Activated CD8-positive, alpha-beta memory T cell treated with anti-CD3 and anti-CD28 coated beads, Interleukin-2, amount 10 ng/mL, durations not matched to agents 7 days and 5 days (primary cell): ENCODE data around the gene GET4. TPM values are rescaled to one million over a fixed set of nuclear protein-coding genes. Genes with fewer than 3 reads are reported as not detected.

Experiments used
- ATAC-seq: fragments of 150-1000 bp; cut with Tn5 transposase; one replicate; pipeline ENCODE4 v1.10.0; 2021; ENCODE audit warnings: moderate library complexity
- CTCF ChIA-PET: fragments of 350-600 bp; sonication (Branson Sonifier 250); formaldehyde crosslinking; loops from one replicate; lab custom pipeline; 2021; ENCODE audit warnings: antibody characterized with exemption; lab: Charles Lee
- DNase-seq: peaks from one replicate; pipeline ENCODE4 v3.0.0-alpha.2; 2020
- H3K27ac Mint-ChIP-seq: one replicate; pipeline ENCODE4 v1.8.0; 2021; ENCODE audit warnings: mild to moderate bottlenecking, mixed read lengths
- H3K27me3 Mint-ChIP-seq: one replicate; pipeline ENCODE4 v1.8.0; 2021; ENCODE audit warnings: mixed read lengths
- H3K36me3 Mint-ChIP-seq: one replicate; pipeline ENCODE4 v1.8.0; 2021; ENCODE audit warnings: mild to moderate bottlenecking, mixed read lengths
- H3K4me1 Mint-ChIP-seq: one replicate; pipeline ENCODE4 v1.8.0; 2021; ENCODE audit warnings: mixed read lengths
- H3K4me3 Mint-ChIP-seq: one replicate; pipeline ENCODE4 v1.8.0; 2021; ENCODE audit warnings: mild to moderate bottlenecking, moderate library complexity, mixed read lengths
- H3K9me3 Mint-ChIP-seq: one replicate; pipeline ENCODE4 v1.8.0; 2022; ENCODE audit warnings: low read depth, mixed read lengths
- total RNA-seq, 2 experiments: library from RNA; stranded (reverse); gene quantifications; one replicate each; pipeline ENCODE4 v1.2.3, GENCODE V29; 2021

GET4 gene
- total RNA-seq, 2 experiments from 2014 or later: 38.0 to 39.2 TPM

GRCh38 chr7:853366-854117, 22.8 kb upstream of the GET4 start:
- no peak overlapping the region for H3K27ac Mint-ChIP-seq
- no peaks in the 10 kb centered on the region for H3K27me3 Mint-ChIP-seq
- ATAC-seq (no peak), DNase-seq (no peak)
- no peaks in the 10 kb centered on the region for H3K4me1 Mint-ChIP-seq
- CTCF ChIA-PET: no interaction called here
- peaks cover 11% of the 10 kb centered on the region for H3K36me3 Mint-ChIP-seq
- H3K4me3 Mint-ChIP-seq: no peak overlapping the region
- no peaks in the 10 kb centered on the region for H3K9me3 Mint-ChIP-seq

DNA sequence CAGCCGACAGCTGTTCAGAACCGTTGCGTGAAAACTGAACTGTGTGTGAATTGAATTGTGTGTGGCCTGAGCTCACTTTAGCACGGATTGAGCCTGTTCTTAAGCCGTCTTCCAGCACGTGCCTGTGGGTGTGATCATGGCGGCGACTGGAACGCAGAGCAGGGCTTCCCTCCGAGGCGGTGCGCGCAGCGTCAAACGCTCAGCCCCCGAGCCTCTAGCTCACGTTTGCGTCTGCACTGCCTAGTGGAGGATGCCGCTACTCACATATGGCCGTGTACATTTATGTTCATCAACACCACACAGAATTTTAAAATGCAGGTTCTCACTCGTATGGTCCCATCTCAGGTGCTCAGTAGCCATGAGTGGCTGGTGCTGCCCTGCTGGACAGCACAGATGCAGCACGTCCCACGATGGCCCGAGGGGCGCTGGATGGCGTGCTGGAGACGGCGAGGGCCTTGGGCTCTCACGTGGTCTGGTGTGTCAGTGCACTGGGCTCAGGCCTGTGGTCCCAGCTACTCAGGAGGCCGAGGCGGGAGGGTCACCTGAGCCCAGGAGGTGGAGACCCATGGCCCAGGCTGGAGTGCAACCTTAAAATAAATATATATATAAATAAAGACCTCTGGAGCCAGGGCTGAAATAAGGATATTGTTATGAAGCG, 22.1 kb upstream of the GET4 start:
- Mint-ChIP-seq H3K36me3 (peaks cover 10% of the 10 kb centered on the region), H3K9me3 (no peaks in the 10 kb centered on the region), H3K4me3 (no peak overlapping the region), H3K27ac (no peak overlapping the region), H3K4me1 (no peaks in the 10 kb centered on the region), H3K27me3 (no peaks in the 10 kb centered on the region)
- DNase-seq (no peak), ATAC-seq (no peak)
- CTCF ChIA-PET: no interaction called here

GRCh38 chr7:855686-856369, 20.5 kb upstream of the GET4 start:
- Mint-ChIP-seq H3K9me3 (no peaks in the 10 kb centered on the region), H3K27me3 (no peaks in the 10 kb centered on the region), H3K36me3 (peaks cover 3% of the 10 kb centered on the region), H3K4me1 (no peaks in the 10 kb centered on the region), H3K4me3 (no peak overlapping the region), H3K27ac (no peak overlapping the region)
- DNase-seq: no peak
- CTCF ChIA-PET: no interaction called here
- no peak for ATAC-seq

DNA sequence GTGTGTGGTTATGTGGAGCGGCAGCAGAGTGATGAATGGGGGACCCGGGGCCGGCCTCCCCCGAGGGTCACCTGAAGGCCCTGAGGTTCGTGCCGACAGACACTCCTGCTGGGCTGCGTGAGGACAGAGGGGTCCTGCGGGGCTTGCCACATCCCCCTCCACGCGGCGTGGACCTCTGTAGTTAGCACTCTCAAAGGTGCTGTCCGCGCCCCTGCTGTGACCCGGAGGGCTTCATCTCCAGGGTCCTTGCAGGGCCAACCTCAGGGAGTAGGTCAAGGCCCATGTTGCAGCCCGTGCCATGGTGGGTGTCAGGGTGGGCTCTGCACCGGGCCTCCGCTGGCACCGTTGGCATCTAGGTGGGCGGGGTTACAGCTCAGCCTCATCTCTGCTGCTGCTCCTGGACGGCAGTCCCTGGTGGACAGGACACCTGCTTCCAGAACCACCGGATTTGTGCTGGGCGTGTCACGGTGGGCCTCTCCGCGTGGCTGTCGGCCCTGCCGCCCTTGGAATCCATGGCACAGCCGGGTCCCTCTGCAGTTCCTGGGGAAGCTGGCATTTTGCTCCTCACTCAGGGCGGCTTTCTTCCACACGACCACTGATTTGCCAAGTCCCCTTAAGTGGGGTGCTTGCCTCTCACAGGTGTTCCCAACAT, 19.8 kb upstream of the GET4 start:
- Mint-ChIP-seq H3K27me3 (no peaks in the 10 kb centered on the region), H3K4me3 (no peak overlapping the region), H3K4me1 (no peaks in the 10 kb centered on the region), H3K36me3 (peaks cover 6% of the 10 kb centered on the region), H3K27ac (no peak overlapping the region), H3K9me3 (no peaks in the 10 kb centered on the region)
- CTCF ChIA-PET: no interaction called here
- DNase-seq (no peak), ATAC-seq (no peak)

GRCh38 chr7:857661-858060, 18.7 kb upstream of the GET4 start:
- no peak overlapping the region for H3K27ac Mint-ChIP-seq
- ATAC-seq (no peak), DNase-seq (no peak)
- no peaks in the 10 kb centered on the region for H3K27me3 Mint-ChIP-seq
- no peaks in the 10 kb centered on the region for H3K9me3 Mint-ChIP-seq
- H3K36me3 Mint-ChIP-seq: peaks cover 6% of the 10 kb centered on the region
- no peak overlapping the region for H3K4me3 Mint-ChIP-seq
- H3K4me1 Mint-ChIP-seq: no peaks in the 10 kb centered on the region
- CTCF ChIA-PET: interaction anchor here (0.8 kb wide), 1 partner anchor 72 kb away, joined by 3 read pairs; no protein-coding TSS in a partner anchor

GRCh38 chr7:859359-860030, 16.9 kb upstream of the GET4 start:
- CTCF ChIA-PET: interaction anchor here (0.7 to 1.7 kb wide), 3 partner anchors 14 to 28 kb away, joined by 3 to 6 read pairs (median 3); partner anchors contain the start of gene SUN1

DNA sequence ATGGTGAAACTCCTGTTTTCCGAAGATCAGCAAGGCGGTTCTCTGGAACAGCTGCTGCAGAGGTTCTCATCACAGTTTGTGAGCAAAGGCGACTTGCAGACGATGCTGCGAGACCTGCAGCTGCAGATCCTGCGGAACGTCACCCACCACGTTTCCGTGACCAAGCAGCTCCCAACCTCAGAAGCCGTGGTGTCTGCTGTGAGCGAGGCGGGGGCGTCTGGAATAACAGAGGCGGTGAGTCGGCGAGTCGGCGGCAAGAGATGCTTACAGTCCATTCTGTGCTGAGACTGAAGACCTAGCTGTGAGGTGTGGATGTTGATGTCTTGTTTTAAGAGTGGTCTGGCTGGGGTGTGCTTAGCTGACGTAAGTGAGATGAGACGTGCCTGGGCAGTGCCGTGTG, 16.2 kb upstream of the GET4 start:
- Mint-ChIP-seq H3K27ac (no peak overlapping the region), H3K4me3 (no peak overlapping the region), H3K9me3 (no peaks in the 10 kb centered on the region), H3K4me1 (no peaks in the 10 kb centered on the region), H3K36me3 (peaks cover 4% of the 10 kb centered on the region), H3K27me3 (no peaks in the 10 kb centered on the region)
- CTCF ChIA-PET: interaction anchor here (0.6 to 1.7 kb wide), 3 partner anchors 13 to 40 kb away, joined by 3 to 6 read pairs (median 3); no protein-coding TSS in a partner anchor
- DNase-seq (no peak), ATAC-seq (no peak)

More at GRCh38 chr7:859359-860030, 16.9 kb upstream of the GET4 start:
- H3K4me3 Mint-ChIP-seq: no peak overlapping the region
- H3K27me3 Mint-ChIP-seq: no peaks in the 10 kb centered on the region
- DNase-seq: no peak
- H3K36me3 Mint-ChIP-seq: peaks cover 2% of the 10 kb centered on the region
- no peak overlapping the region for H3K27ac Mint-ChIP-seq
- no peak for ATAC-seq
- H3K4me1 Mint-ChIP-seq: no peaks in the 10 kb centered on the region
- H3K9me3 Mint-ChIP-seq: no peaks in the 10 kb centered on the region

DNA sequence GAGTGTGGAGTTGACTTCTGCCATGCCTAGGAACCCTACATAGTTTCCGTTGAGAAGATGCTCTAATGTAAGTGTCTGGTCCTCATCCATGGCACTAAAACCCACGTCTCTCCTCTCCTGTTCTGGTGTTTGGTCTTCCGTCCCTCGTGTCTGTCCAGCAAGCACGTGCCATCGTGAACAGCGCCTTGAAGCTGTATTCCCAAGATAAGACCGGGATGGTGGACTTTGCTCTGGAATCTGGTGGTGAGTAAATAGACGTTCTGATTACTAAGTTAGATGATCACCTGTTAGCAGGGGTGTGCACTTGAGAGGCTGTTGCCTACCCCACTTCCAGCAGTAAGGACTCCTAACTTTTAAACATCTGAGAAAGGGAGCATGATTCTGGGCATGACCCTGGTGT, 15.1 kb upstream of the GET4 start:
- ATAC-seq (no peak), DNase-seq (no peak)
- H3K27ac Mint-ChIP-seq: no peak overlapping the region
- H3K36me3 Mint-ChIP-seq: peaks cover 8% of the 10 kb centered on the region
- no peak overlapping the region for H3K4me3 Mint-ChIP-seq
- H3K9me3 Mint-ChIP-seq: no peaks in the 10 kb centered on the region
- no peaks in the 10 kb centered on the region for H3K4me1 Mint-ChIP-seq
- CTCF ChIA-PET: no interaction called here
- H3K27me3 Mint-ChIP-seq: no peaks in the 10 kb centered on the region

DNA sequence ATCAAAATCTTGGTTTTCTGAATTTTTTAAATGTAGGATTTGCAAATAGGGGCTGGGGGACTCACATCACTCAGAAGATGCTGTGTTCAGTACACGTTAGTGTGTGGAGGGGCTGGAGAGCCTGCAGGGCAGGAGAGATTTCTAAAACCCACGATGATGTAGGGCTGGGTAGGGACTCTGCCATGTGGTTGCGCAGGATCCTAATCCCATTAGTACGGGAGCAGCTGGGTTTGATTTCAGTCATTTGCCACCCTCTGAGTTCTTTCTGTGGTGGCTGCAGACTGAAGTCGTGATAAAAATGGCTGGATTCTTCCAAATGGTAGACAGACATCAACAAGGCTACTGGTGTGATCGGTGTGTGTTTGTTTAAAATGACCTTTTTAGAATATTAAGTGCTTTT, 14.2 kb upstream of the GET4 start:
- Mint-ChIP-seq H3K4me1 (no peaks in the 10 kb centered on the region), H3K27me3 (no peaks in the 10 kb centered on the region), H3K27ac (no peak overlapping the region), H3K4me3 (no peak overlapping the region), H3K9me3 (no peaks in the 10 kb centered on the region), H3K36me3 (peaks cover 8% of the 10 kb centered on the region)
- ATAC-seq: no peak
- DNase-seq: no peak
- CTCF ChIA-PET: no interaction called here

DNA sequence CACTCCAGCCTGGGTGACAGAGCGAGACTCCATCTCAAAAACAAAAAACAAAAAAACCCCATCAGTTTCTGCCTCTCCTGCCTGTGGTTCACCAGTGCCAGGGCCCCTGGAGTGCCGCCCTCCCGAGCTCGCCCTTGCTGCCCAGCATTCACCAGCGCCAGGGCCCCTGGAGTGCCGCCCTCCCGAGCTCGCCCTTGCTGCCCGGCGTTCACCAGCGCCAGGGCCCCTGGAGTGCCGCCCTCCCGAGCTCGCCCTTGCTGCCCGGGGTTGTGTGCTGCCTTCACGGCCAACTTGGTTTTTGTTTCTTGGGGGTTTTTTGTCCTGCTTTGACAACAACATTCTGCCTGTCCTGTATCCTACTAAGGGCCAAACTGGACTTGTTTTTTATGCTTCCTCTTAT, 13.2 kb upstream of the GET4 start:
- peaks cover 8% of the 10 kb centered on the region for H3K36me3 Mint-ChIP-seq

DNA sequence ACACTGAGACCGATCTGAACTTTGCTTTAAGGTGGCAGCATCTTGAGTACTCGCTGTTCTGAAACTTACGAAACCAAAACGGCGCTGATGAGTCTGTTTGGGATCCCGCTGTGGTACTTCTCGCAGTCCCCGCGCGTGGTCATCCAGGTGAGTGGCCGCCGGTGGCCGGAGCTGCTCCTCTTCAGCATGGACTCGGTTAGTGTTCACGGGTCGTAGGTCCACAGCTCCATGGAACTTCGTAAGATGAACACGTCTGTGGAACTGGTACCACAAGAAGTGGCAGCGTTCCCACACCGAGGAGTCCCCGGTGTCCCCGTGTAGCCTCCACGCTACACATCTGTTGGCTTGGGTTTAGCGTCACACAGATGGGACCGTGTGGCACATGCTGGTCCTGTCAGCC, 10.4 kb upstream of the GET4 start:
- Mint-ChIP-seq H3K27me3 (no peaks in the 10 kb centered on the region), H3K4me3 (no peak overlapping the region), H3K4me1 (no peaks in the 10 kb centered on the region), H3K9me3 (no peaks in the 10 kb centered on the region), H3K27ac (no peak overlapping the region), H3K36me3 (peaks cover 11% of the 10 kb centered on the region)
- ATAC-seq (no peak), DNase-seq (no peak)
- CTCF ChIA-PET: interaction anchor here (1.4 kb wide), 1 partner anchor 200 kb away, joined by 5 read pairs; no protein-coding TSS in a partner anchor

More for the DNA sequence above, 13.2 kb upstream of the GET4 start:
- H3K4me1 Mint-ChIP-seq: no peaks in the 10 kb centered on the region
- H3K27me3 Mint-ChIP-seq: no peaks in the 10 kb centered on the region
- no peak overlapping the region for H3K4me3 Mint-ChIP-seq
- H3K9me3 Mint-ChIP-seq: no peaks in the 10 kb centered on the region
- CTCF ChIA-PET: interaction anchor here (1.3 kb wide), 1 partner anchor 11 kb away, joined by 3 read pairs; no protein-coding TSS in a partner anchor
- DNase-seq: no peak
- no peak overlapping the region for H3K27ac Mint-ChIP-seq
- no peak for ATAC-seq

DNA sequence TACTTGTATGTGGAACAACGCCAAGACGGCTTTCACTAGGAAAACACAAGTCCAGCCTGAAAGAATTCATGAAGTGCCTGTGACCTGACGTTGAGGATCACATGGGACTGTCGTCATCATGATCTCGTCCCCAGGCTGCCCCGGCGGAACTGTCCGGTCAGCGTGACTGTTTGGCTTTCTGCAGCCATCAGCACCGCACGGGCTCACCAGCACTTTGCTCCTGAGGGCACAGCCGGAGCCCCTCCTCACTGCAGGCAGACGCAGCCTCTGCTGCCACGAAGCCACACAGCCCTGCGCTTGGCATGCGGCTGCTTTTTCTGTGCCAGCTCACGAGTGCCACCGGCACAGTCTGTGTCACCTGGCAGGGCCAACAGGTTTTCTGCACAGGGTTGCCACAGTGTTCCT, 9.4 kb upstream of the GET4 start:
- Mint-ChIP-seq H3K4me1 (no peaks in the 10 kb centered on the region), H3K9me3 (no peaks in the 10 kb centered on the region), H3K36me3 (peaks cover 9% of the 10 kb centered on the region), H3K27me3 (no peaks in the 10 kb centered on the region), H3K27ac (no peak overlapping the region), H3K4me3 (no peak overlapping the region)
- DNase-seq: no peak
- CTCF ChIA-PET: no interaction called here
- no peak for ATAC-seq
